Measurements from ENCODE around the gene SEC14L2. TPM values are rescaled to one million over a fixed set of nuclear protein-coding genes. Genes with fewer than 3 reads are reported as not detected.

Gene SEC14L2
- total RNA-seq, 1 experiment from 2014 or later = 3.9 TPM

- Mint-ChIP-seq H3K36me3 (no peaks in the 10 kb centered on the region), H3K4me3 (peak overlapping the region; percentile 67), H3K27me3 (ENCODE audit: low read depth) (peaks cover 64% of the 10 kb centered on the region), H3K9me3 (no peaks in the 10 kb centered on the region), H3K27ac (no peak overlapping the region), H3K4me1 (peaks cover 36% of the 10 kb centered on the region)
- ChIA-PET CTCF (interaction anchor here (1.9 to 4.1 kb wide), 5 partner anchors 10 to 110 kb away, joined by 8 to 56 read pairs (median 23); partner anchors contain the start of genes CASTOR1, CCDC157, MTFP1 and RNF215), POLR2A (interaction anchor here (0.6 to 3.2 kb wide), 5 partner anchors 16 to 514 kb away, joined by 3 to 35 read pairs (median 4); partner anchors contain the start of genes CCDC157, MTFP1 and SF3A1)
- DNase-seq (ENCODE audit: low spot score) (no peak), ATAC-seq (peak; percentile 3; the same call in 1 of the 2 replicates)
- no peak for TF ChIP-seq SP1 (CRISPR knock-in tag; conservative IDR thresholded peaks at IDR 0.05)
- TF ChIP-seq, protein P1, sequence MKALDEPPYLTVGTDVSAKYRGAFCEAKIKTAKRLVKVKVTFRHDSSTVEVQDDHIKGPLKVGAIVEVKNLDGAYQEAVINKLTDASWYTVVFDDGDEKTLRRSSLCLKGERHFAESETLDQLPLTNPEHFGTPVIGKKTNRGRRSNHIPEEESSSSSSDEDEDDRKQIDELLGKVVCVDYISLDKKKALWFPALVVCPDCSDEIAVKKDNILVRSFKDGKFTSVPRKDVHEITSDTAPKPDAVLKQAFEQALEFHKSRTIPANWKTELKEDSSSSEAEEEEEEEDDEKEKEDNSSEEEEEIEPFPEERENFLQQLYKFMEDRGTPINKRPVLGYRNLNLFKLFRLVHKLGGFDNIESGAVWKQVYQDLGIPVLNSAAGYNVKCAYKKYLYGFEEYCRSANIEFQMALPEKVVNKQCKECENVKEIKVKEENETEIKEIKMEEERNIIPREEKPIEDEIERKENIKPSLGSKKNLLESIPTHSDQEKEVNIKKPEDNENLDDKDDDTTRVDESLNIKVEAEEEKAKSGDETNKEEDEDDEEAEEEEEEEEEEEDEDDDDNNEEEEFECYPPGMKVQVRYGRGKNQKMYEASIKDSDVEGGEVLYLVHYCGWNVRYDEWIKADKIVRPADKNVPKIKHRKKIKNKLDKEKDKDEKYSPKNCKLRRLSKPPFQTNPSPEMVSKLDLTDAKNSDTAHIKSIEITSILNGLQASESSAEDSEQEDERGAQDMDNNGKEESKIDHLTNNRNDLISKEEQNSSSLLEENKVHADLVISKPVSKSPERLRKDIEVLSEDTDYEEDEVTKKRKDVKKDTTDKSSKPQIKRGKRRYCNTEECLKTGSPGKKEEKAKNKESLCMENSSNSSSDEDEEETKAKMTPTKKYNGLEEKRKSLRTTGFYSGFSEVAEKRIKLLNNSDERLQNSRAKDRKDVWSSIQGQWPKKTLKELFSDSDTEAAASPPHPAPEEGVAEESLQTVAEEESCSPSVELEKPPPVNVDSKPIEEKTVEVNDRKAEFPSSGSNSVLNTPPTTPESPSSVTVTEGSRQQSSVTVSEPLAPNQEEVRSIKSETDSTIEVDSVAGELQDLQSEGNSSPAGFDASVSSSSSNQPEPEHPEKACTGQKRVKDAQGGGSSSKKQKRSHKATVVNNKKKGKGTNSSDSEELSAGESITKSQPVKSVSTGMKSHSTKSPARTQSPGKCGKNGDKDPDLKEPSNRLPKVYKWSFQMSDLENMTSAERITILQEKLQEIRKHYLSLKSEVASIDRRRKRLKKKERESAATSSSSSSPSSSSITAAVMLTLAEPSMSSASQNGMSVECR (CRISPR knock-in tag; IDR thresholded peaks at IDR 0.05; ENCODE audit: borderline replicate concordance) = no peak
- TF ChIP-seq MLX (CRISPR knock-in tag; IDR thresholded peaks at IDR 0.05) = no peak
- no peak for TF ChIP-seq FOXK1 (CRISPR knock-in tag; IDR thresholded peaks at IDR 0.05)
- TF ChIP-seq SMAD4 (CRISPR knock-in tag; IDR thresholded peaks at IDR 0.05) = no peak
- TF ChIP-seq ZNF317 (CRISPR knock-in tag; IDR thresholded peaks at IDR 0.05; ENCODE audit: borderline replicate concordance, low read depth) = no peak
- TF ChIP-seq, protein P2, sequence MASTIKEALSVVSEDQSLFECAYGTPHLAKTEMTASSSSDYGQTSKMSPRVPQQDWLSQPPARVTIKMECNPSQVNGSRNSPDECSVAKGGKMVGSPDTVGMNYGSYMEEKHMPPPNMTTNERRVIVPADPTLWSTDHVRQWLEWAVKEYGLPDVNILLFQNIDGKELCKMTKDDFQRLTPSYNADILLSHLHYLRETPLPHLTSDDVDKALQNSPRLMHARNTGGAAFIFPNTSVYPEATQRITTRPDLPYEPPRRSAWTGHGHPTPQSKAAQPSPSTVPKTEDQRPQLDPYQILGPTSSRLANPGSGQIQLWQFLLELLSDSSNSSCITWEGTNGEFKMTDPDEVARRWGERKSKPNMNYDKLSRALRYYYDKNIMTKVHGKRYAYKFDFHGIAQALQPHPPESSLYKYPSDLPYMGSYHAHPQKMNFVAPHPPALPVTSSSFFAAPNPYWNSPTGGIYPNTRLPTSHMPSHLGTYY (CRISPR knock-in tag; IDR thresholded peaks at IDR 0.05) = no peak
- TF ChIP-seq, protein P3, sequence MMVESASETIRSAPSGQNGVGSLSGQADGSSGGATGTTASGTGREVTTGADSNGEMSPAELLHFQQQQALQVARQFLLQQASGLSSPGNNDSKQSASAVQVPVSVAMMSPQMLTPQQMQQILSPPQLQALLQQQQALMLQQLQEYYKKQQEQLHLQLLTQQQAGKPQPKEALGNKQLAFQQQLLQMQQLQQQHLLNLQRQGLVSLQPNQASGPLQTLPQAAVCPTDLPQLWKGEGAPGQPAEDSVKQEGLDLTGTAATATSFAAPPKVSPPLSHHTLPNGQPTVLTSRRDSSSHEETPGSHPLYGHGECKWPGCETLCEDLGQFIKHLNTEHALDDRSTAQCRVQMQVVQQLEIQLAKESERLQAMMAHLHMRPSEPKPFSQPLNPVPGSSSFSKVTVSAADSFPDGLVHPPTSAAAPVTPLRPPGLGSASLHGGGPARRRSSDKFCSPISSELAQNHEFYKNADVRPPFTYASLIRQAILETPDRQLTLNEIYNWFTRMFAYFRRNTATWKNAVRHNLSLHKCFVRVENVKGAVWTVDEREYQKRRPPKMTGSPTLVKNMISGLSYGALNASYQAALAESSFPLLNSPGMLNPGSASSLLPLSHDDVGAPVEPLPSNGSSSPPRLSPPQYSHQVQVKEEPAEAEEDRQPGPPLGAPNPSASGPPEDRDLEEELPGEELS (CRISPR knock-in tag; IDR thresholded peaks at IDR 0.05) = no peak
- TF ChIP-seq USF2 (CRISPR knock-in tag; IDR thresholded peaks at IDR 0.05) = no peak
- no peak for TF ChIP-seq STAT6 (CRISPR knock-in tag; conservative IDR thresholded peaks at IDR 0.05; ENCODE audit: low read depth)
- TF ChIP-seq ATF1 (CRISPR knock-in tag; IDR thresholded peaks at IDR 0.05) = no peak
- TF ChIP-seq ZNF138 (CRISPR knock-in tag; conservative IDR thresholded peaks at IDR 0.05) = no peak
- no peak for TF ChIP-seq JAZF1 (CRISPR knock-in tag; IDR thresholded peaks at IDR 0.05)
- TF ChIP-seq, protein P4, sequence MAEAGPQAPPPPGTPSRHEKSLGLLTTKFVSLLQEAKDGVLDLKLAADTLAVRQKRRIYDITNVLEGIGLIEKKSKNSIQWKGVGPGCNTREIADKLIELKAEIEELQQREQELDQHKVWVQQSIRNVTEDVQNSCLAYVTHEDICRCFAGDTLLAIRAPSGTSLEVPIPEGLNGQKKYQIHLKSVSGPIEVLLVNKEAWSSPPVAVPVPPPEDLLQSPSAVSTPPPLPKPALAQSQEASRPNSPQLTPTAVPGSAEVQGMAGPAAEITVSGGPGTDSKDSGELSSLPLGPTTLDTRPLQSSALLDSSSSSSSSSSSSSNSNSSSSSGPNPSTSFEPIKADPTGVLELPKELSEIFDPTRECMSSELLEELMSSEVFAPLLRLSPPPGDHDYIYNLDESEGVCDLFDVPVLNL (CRISPR knock-in tag; IDR thresholded peaks at IDR 0.05; ENCODE audit: borderline replicate concordance, low read depth) = no peak
Measured at GRCh38 chr22:30397656-30398635, 1.1 kb downstream of the SEC14L2 start.
